OCI-LY7 (cell line): ENCODE results near the gene DMD.

ENCODE experiments used
- EZH2phosphoT487 ChIP-seq: fragments of 200-600 bp; sonication (generic); IDR thresholded peaks from 2 replicates; pipeline ENCODE4 v1.6.1; 2018; ENCODE audit warnings: low read depth, borderline replicate concordance, mild to moderate bottlenecking, mixed run types, antibody characterized with exemption, low read length, moderate library complexity, mixed read lengths
- TF ChIP-seq, protein P1 (sequence below): fragments of 200-600 bp; sonication (generic); conservative IDR thresholded peaks from 2 replicates; pipeline ENCODE4 v1.5.1; 2014; ENCODE audit warnings: mild to moderate bottlenecking, antibody characterized with exemption, low read length, moderate library complexity, mixed read lengths

DNA sequence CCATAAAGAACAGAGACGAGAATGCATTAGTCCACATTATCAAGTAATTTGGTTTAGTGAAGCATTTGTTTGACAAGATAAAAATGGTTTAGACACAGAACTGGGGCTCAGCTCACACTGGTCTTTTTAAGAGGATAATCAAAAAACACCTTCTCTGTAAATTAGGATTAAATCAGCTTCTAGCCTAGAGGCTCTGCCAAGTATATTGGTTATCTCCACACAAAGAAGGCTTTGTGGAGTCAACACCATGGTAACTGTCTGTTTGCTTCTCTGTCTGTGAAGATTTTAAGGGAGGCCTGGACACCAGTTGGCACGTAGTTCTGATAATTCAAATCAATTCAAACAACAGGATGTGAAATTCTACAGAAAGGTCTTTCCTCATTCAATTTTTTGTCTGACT, 687.0 kb downstream of the DMD start:
- TF ChIP-seq, protein P1, sequence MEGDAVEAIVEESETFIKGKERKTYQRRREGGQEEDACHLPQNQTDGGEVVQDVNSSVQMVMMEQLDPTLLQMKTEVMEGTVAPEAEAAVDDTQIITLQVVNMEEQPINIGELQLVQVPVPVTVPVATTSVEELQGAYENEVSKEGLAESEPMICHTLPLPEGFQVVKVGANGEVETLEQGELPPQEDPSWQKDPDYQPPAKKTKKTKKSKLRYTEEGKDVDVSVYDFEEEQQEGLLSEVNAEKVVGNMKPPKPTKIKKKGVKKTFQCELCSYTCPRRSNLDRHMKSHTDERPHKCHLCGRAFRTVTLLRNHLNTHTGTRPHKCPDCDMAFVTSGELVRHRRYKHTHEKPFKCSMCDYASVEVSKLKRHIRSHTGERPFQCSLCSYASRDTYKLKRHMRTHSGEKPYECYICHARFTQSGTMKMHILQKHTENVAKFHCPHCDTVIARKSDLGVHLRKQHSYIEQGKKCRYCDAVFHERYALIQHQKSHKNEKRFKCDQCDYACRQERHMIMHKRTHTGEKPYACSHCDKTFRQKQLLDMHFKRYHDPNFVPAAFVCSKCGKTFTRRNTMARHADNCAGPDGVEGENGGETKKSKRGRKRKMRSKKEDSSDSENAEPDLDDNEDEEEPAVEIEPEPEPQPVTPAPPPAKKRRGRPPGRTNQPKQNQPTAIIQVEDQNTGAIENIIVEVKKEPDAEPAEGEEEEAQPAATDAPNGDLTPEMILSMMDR = no peak
- TF ChIP-seq EZH2phosphoT487 = no peak
